HG03558 (cell line): ENCODE data around the gene CTLA4.

Source experiments
- ATAC-seq: cut with Tn5 transposase; IDR thresholded peaks from one replicate; pipeline ENCODE4 v1.9.1; 2021; ENCODE audit warnings: moderate number of reproducible peaks; ENCODE audit not compliant: unreplicated experiment; ENCODE audit errors: extremely low read depth

Gene CTLA4

GRCh38 chr2:203889542-203889941 lies 22.0 kb downstream of the CTLA4 start:
- no peak for ATAC-seq

DNA sequence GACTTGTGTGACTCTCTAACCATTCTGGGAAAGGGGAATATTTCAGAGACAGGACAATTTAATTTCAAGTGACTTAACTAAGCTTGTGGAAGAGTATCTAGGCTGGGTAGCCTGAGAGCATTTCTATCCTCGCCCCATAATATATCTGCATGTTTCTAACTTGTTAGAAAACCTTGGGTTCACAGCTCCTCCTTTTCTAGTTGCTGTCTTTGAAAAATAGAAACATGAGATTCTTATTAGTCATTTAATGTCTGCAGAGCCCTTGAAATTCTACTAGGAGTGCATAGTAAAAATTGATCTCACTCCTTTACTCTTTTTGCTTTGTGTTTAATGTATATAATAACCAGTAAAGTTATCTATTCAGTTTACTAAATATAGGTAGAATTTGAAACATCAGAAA lies 22.4 kb downstream of the CTLA4 start:
- no peak for ATAC-seq

DNA sequence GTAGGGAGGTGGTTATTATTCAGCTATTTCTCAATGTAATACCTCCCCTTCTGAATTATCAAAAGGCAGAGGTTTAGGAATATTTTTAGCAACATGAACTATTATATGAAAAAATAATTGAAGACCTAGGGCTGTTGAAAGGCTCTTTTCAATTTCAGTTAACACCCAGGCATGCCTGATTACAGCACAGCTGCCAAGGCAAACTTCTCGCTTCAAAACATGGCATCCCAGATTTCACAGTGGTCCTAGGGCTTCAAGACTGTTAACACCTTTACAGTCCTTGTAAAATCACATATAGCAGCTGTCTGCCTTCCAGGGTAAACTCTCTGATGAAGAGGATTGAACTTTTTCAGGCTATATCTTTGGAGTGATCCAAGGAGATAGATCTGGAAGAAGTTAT lies 23.2 kb downstream of the CTLA4 start:
- no peak for ATAC-seq

GRCh38 chr2:203891474-203891873 lies 23.9 kb downstream of the CTLA4 start:
- no peak for ATAC-seq

DNA sequence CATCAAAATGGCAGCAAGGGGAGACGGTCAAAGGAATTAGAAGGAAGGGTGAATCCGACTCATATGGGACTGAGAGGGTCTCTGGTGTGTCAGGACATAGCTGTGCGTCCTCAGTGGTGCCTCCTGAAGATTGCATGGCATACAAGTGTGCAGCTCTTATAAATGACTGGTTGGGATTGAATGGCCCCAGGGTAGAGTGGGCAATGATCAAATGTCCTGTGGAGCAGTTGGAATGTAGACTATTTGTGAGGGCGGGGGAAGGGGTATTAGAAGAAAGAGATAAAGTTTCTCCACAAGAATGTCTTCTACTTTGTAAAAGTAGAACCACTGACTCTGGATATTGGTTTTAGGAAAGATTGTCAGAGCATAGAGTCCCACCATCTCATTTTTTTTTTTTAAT lies 24.6 kb downstream of the CTLA4 start:
- no peak for ATAC-seq

- ATAC-seq: no peak
Observed at GRCh38 chr2:203893401-203893800, 25.8 kb downstream of the CTLA4 start.

- no peak for ATAC-seq
Observed at GRCh38 chr2:203893840-203894239, 26.3 kb downstream of the CTLA4 start.

- no peak for ATAC-seq
Observed at GRCh38 chr2:203894262-203894661, 26.7 kb downstream of the CTLA4 start.

DNA sequence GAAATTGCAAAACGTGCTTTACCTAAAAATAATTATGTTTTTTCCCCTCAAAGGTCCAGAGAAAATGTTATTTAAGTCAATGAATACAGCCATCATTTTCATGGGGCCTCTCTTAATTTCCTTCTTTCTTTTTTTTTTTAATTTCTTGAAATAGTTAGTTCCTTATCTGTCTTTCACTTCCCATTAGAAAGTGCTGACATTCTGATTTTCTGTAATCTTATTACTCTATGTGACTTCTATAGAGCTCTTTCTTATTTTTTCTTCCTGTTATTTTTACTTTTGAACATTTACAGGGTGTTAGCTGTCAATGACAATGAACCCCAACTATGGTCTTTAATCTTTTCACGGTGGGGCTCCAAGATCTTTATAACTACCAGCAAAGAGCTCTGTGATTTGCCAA lies 30.0 kb downstream of the CTLA4 start:
- ATAC-seq: no peak

- ATAC-seq: no peak
Observed at GRCh38 chr2:203898657-203899056, 31.1 kb downstream of the CTLA4 start.

DNA sequence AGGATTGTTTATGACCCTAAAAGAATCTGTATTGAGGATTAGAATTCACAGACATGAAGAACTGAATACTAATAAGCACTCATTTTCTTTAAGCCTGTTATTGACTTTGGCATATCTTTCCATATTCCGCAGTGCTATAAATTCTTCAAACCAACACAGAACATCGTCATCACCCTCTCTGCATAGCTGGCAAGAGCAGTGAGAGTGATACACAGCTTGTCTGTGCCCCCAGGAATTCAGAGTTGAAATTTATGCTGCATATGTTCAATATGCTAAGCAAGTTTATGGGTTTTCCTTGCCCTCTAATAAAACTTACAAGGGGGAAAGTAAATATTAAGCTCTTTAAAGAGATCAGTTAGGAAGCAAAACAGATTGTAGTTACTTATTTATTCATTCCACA lies 32.7 kb downstream of the CTLA4 start:
- no peak for ATAC-seq

DNA sequence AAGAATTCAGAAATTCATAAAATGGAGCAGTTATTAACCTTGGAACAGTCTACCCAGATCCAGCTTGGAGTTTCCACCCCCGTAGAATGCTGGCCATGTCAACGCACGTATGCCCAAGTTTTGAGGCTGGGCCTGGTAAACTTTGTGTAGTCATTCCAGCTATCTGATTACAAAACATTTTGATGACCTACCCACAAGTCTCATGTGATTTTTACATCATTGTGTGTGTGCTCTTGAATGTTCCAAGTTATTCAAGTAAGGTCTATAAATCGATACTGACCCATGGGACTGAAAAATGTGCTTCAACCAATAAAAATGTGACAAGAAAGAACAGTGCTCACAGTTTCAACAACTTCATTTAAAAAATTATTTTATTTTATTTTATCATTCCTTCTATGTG lies 36.5 kb downstream of the CTLA4 start:
- ATAC-seq: no peak

DNA sequence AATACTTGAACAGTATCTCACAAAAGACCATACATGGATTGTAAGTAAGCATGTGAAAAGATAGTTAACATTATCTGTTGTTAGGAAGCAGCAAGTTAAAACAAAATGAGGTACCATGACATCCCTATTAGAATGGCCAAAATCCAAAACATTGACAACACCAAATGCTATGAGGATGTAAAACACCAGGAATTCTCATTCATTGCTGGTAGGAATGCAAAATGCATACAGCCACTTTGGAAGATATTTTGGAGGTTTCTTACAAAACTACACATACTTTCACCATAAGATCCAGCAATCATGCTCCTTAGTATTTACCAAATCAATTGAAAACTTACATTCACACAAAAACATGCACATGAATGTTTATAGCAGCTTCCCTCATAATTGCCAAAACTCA lies 38.1 kb downstream of the CTLA4 start:
- no peak for ATAC-seq

DNA sequence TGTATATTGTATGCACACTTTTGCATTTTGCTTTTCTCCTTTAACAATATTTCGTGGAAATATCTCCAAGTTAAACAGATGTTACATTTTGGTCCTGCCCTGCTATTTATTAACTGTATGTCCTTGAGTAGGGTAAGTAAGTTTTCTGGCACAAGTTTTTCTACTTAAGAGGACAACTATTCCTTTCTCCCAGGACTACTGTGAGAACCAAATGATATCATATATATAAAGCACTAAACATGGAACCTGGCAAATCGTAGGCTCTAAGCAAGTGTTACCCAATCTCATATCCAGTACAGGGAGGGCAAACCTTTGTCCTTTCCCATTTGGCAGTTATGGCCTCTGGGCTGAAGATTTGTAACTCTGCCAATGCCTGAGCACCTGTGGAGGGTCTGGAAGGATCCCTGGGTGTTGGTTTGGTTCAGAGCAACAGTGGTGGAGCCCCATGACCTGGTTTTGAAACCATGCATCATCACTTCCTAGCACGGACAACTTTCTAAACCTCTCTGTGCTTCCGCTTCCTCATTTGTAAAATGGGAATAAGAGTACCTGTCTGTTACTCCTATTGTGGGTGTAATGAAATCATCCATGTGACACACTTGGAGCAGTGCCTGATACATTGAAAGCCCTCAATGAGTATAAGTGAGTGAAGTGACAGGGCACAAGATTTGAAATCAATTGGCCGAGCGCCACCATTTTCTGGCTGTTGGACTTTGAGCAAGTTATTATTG lies 40.7 kb downstream of the CTLA4 start:
- ATAC-seq: no peak

DNA sequence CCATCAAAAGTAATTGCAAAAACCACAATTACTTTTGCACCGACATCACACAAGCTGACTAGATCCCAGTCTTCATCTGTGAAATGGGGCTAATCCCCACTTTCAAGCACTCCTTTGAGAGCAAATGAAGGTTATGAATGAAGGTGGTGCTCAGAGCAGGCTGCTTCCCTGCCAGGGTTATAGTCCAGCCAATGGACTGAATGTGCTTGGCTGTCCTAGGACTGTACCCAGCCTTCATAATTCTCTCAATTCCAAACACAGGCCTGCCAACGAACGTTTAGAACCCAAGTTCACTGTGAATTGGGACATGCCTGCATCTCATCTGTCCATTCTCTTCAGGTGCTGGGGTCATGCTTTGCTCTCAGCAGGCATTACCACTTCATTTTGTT lies 41.2 kb downstream of the CTLA4 start:
- ATAC-seq: no peak

GRCh38 chr2:203909261-203909967 lies 41.8 kb downstream of the CTLA4 start:
- no peak for ATAC-seq

DNA sequence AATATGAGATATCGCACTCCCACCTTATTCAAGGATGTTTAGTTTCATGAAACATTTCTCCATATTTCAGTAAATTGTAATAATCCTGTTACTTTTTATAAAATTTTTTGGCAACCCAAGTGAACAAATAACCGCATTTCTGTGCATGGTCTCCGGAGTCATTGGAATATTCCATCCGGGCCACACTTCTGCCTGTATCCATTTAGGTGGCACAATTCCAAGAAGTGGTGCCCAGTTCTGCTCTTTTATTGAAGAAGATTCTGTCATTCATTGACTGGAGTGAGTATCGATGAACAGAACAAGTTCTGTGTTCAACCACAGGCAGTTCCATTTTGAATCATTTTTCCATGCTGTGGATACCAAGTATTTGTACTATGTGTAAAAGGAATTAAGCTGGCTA lies 42.4 kb downstream of the CTLA4 start:
- ATAC-seq: no peak

DNA sequence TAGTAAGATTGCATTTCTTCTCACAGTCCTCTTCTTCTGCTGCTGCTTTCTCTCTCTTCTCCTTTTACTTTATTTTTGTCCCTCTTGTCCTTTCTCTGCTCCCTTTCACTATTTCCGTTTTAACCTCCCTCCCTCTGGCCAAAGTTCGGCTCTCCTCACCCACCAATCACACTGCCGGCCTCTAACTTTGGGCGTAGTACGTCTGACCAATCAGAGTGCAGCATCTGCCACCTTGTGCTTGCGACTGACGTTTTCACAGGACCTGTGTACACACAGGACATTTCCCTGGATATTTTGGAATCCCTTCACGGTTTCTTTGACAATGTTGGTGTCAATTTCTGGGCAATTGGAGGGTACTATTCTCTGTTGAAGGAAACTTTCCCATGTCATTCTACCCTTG lies 46.4 kb downstream of the CTLA4 start:
- no peak for ATAC-seq

- ATAC-seq: no peak
Observed at GRCh38 chr2:203914546-203915182, 47.1 kb downstream of the CTLA4 start.

DNA sequence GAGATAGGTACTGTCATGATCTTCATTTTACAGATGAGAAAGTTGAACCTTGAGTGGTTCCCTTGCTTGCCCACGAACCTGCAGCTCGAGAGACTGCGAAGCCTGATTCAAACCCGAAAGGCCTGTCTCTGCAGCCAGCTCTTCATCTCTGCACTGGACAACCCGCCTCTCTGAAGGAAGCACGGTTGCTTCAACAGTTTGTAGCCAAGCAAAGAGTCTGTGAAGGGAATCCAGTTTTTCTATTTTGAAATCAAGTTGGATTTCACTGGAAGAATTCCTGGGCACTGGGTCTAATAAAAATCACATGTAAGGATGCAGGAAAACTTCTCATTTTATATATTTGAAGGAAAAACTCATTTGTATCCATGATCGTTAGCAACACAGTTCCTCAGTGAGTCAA lies 47.7 kb downstream of the CTLA4 start:
- no peak for ATAC-seq

DNA sequence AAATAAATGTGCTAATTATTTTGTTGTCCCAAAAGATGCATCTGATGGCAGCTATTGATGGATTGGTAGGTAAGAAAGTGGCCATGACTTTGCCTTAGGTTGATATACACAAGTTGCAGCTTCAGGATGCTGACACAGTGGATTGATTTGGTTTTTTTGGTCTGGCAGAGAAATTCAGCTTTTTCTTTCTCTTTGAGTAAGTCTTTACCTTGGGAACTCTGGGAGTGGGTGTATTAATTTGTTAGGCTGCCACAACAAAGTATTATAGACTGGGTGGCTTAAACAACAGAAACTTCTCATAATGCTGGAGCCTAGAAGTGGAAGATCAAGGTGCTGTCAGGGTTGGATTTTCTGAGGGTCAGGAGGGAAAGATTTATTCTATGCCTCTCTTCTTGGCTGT lies 49.2 kb downstream of the CTLA4 start:
- no peak for ATAC-seq

GRCh38 chr2:203918264-203918663 lies 50.7 kb downstream of the CTLA4 start:
- no peak for ATAC-seq
